HG03378 (cell line): ENCODE measurements around the gene MBD3L2.
"Not testable (repeated sequence)": the region's sequence is repeated elsewhere in the genome, so short reads cannot be mapped to it uniquely, and the experiment has no call there.

Source experiments
- ATAC-seq: cut with Tn5 transposase; IDR thresholded peaks from one replicate; pipeline ENCODE4 v1.9.1; 2021; ENCODE audit warnings: mild to moderate bottlenecking, moderate library complexity; ENCODE audit not compliant: unreplicated experiment

MBD3L2 gene

DNA sequence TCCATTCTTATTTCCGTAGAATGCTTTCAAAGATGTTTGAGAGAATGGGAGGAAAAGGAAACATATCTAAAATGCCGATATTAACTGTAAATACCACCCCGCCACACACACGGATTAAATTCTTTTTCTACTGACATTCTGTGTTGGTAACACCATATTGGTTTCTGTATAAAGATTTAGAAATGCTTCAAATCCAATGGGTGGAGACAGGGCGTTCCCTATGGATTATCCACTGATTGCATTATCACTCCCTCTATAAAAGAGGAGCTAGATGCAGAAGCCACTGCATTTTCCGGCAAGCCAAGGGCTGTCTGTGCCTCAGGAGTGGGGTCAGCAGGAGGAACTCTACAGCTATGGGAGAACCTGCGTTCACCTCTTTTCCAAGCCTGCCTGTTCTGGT is at the start of gene MBD3L2:
TSS of gene MBD3L2 (plus strand) at position 301 of the 400 bp plus-strand sequence. CDS start at position 354, 53 bp downstream.
- not testable (repeated sequence) for ATAC-seq

GRCh38 chr19:6999933-7000332 is 49.2 kb upstream of the MBD3L2 start:
- ATAC-seq = no peak

GRCh38 chr19:7000333-7000732 is 48.8 kb upstream of the MBD3L2 start:
- no peak for ATAC-seq

- no peak for ATAC-seq
Measured at GRCh38 chr19:7000816-7001215, 48.3 kb upstream of the MBD3L2 start.

- no peak for ATAC-seq
Measured at GRCh38 chr19:7004313-7004931, 44.7 kb upstream of the MBD3L2 start.

DNA sequence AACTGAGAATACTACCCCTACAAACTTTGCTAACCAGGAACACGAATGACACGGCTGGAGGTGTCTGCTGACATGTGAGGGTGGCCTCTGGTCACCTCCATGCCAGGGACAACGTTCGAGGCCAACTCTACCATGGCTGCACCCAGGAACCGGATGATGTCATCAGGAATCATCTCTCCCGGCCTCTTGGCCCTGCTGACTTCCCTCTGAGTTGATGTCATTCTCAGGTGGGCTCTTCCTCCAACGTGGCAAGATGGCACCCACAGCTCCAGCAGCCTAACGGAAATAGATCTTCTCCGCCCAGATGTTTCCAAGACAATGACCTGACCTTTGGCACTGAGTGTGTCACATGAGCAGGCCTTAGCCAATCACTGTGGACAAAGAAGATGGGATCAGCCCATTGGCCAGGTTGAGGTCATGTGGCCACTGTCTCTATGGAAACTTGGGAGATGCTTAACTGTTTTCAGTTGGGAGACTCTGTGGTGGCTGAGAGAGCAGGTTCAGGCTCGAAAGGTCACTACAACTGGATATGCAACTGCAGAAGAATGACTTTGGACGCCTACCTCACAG is 42.9 kb upstream of the MBD3L2 start:
- no peak for ATAC-seq

- no peak for ATAC-seq
Measured at GRCh38 chr19:7007859-7008258, 41.3 kb upstream of the MBD3L2 start.

DNA sequence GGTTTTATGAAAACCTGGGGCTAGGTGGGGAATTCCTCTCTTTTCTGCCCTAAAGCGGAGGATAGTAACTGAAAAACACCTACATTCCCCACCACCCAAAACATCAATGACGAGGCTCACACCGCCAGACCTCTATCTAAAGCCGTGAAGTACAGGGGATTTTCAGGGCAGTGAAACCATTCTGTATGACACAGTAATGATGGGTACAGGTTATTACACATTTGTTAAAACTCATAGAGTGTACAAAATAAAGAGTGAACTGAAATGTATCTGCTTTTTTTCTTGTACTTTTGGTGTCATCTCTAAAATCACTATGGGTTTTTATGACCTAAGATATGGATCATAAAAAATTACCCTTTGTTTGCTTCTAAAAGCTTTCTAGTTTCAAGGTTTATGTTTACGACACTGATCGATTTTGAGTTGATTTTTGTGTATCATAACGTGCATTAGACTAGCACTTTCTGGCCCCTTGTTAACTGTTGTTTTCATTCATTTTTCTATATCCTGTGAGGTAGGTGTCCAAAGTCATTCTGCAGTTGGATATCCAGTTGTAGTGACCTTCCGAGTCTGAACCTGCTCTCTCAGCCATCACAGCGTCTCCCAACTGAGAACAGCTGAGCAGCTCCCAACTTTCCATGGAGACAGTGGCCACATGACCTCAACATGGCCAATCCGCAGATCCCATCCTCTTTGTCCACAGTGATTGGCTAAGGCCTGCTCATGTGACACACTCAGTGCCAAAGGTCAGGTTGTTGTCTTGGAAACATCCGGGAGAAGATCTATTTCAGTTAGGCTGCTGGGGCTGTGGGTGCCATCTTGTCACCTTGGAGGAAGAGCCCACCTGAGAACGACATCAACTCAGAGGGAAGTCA is 38.2 kb upstream of the MBD3L2 start:
- ATAC-seq = no peak

GRCh38 chr19:7013678-7014077 is 35.4 kb upstream of the MBD3L2 start:
- no peak for ATAC-seq

DNA sequence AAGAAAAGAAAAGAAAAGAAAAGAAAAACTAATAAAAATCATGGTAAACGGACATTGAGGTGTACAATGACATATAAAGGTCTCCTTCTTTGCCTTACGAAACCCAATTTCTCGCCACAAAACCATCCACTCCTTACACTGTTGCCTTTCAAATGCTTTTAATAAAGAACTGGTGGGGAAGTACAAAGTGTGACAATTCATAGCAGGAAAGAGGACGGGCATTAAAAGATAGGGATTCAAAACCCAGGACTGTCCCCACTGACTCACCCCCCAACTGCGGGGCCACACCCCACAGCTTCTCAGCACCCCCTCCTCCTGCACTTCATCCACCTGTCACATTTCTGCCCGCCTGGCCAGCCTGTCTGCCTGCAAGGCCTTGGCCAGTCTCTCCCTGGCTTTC is 30.3 kb upstream of the MBD3L2 start:
- ATAC-seq = no peak

DNA sequence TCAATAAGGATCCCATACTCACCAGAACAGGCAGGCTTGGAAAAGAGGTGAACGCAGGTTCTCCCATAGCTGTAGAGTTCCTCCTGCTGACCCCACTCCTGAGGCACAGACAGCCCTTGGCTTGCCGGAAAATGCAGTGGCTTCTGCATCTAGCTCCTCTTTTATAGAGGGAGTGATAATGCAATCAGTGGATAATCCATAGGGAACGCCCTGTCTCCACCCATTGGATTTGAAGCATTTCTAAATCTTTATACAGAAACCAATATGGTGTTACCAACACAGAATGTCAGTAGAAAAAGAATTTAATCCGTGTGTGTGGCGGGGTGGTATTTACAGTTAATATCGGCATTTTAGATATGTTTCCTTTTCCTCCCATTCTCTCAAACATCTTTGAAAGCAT is 27.8 kb upstream of the MBD3L2 start, which contains the start of gene MBD3L2B:
TSS of gene MBD3L2B (minus strand) at position 101 of the 400 bp plus-strand sequence. CDS start at position 67, 34 bp downstream.
- not testable (repeated sequence) for ATAC-seq

DNA sequence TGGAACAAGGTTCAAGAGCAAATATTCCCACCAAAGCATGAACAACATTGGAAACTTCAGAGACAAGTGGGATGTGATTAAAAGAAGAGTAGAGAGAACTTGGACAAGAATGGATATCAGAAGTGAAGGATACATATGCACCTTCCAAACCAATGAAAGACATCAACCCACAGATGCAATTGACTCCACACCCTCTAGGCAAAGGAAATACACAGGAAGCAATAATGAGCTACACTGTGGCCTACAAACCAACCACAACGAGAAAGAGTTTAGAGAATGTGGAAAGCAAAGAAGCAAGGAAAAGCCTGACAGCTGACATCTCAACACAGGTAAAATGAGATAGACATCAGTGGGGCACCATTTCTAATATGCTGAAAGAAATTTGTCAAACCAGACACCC is 20.3 kb upstream of the MBD3L2 start:
- ATAC-seq = not testable (repeated sequence)

GRCh38 chr19:7030278-7030677 is 18.8 kb upstream of the MBD3L2 start, which contains the start of gene MBD3L5:
TSS of gene MBD3L5 (plus strand) at chr19:7030578. CDS start at chr19:7030612, 34 bp downstream.
- not testable (repeated sequence) for ATAC-seq

DNA sequence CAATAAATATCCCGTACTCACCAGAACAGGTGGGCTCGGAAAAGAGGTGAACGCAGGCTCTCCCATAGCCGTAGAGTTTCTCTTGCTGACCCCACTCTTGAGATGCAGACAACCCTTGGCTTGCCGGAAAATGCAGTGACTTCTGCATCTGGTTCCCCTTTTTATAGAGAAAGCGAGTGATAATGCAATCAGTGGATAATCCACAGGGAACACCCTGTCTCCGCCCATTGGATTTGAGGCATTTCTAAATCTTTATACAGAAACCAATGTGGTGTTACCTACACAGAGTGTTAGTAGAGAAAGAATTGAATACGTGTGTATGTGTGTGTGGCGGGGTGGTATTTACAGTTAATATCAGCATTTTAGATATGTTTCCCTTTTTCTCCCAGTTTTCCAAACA is 9.0 kb upstream of the MBD3L2 start, which contains the start of gene MBD3L4:
TSS of gene MBD3L4 (minus strand) at position 101 of the 400 bp plus-strand sequence. CDS start at position 66, 35 bp downstream.
- not testable (repeated sequence) for ATAC-seq

- ATAC-seq = not testable (repeated sequence)
Measured at GRCh38 chr19:7041563-7041962, 7.6 kb upstream of the MBD3L2 start.

- ATAC-seq = not testable (repeated sequence)
Measured at GRCh38 chr19:7051421-7051820, 2.3 kb downstream of the MBD3L2 start.

GRCh38 chr19:7052896-7053295 is 3.8 kb downstream of the MBD3L2 start:
- ATAC-seq = not testable (repeated sequence)

DNA sequence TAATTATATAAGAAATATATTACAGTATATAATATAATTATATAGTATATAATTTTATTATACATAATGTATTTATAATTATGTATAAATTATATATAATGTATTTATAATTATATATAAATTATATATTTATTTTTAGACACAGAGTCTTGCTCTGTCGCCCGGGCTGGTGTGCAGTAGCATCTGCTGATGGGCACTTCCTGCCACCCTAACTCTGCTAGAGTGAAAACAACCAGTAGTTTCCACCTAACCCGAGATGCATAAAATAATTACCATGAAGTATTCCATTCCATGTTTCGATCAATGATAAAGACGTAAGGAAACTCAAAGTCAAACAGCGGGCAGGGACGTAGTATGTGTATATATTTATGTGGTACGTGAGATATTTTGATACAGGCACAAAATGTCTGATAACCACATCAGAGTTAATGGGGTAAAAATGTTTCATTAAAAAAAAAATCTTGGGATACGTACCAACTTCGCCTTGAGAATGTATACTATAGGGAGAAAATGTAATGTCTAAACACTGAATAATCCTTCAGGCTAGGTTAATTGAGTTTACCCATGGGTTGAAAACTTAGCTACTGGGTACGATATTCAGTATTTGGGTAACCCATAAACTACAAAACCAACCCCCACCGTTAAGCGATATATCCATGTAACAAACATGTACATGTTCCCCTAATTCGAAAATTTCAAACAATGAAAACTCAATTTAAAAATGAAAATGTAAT is 5.7 kb downstream of the MBD3L2 start:
- not testable (repeated sequence) for ATAC-seq

DNA sequence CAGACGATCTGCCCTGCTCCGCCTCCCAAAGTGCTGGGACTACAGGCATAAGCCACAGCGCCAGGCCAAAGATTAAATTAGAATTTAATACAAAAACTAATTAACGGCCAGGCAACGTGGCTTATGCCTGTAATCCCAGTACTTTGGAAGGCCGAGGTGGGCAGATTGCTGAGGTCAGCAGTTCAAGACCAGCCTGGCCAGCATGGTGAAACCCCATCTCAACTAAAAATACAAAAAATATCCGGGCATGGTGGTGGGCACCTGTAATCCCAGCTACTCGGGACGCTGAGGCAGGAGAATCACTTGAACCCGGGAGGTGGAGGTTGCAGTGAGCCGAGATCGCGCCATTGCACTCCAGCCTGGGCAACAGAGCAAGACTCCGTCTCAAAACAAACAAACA is 6.6 kb downstream of the MBD3L2 start:
- not testable (repeated sequence) for ATAC-seq

DNA sequence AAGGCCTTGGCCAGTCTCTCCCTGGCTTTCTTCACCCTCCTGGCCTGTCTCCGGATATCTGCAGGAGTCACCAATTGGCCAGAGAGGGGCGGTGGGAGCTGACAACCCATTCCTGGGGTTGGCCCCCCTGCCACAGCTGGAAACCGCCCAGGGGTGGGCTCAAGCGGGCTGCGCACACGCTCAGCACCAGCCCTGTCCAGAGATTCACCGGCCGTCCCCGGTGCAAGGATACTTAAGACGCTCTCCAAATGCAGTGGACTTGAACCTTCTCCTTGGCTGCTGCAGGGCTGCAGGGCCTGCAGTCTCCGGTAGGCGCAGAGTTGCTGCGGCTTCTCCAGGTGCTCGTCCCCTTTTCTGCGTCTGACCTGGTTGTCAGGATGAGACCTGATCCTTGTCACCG is 7.2 kb downstream of the MBD3L2 start:
- ATAC-seq = not testable (repeated sequence)

DNA sequence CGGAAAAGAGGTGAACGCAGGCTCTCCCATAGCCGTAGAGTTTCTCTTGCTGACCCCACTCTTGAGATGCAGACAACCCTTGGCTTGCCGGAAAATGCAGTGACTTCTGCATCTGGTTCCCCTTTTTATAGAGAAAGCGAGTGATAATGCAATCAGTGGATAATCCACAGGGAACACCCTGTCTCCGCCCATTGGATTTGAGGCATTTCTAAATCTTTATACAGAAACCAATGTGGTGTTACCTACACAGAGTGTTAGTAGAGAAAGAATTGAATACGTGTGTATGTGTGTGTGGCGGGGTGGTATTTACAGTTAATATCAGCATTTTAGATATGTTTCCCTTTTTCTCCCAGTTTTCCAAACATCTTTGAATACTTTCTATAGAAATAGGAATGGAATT is 9.5 kb downstream of the MBD3L2 start, which contains the start of gene MBD3L3:
TSS of gene MBD3L3 (minus strand) at position 101 of the 400 bp plus-strand sequence. CDS start at position 30, 71 bp downstream.
- not testable (repeated sequence) for ATAC-seq
